Fibroblast of skin of back (primary cell): ENCODE measurements around the gene ST14.
"Not testable (repeated sequence)": the region's sequence is repeated elsewhere in the genome, so short reads cannot be mapped to it uniquely, and the experiment has no call there.

Experiments used
- DNase-seq: peaks from one replicate; pipeline ENCODE4 v3.0.0-alpha.2; 2013

The ST14 gene

GRCh38 chr11:130209954-130210854 is 50.6 kb downstream of the ST14 start:
- DNase-seq: no peak

GRCh38 chr11:130211144-130211543 is 51.6 kb downstream of the ST14 start:
- DNase-seq: no peak

DNA sequence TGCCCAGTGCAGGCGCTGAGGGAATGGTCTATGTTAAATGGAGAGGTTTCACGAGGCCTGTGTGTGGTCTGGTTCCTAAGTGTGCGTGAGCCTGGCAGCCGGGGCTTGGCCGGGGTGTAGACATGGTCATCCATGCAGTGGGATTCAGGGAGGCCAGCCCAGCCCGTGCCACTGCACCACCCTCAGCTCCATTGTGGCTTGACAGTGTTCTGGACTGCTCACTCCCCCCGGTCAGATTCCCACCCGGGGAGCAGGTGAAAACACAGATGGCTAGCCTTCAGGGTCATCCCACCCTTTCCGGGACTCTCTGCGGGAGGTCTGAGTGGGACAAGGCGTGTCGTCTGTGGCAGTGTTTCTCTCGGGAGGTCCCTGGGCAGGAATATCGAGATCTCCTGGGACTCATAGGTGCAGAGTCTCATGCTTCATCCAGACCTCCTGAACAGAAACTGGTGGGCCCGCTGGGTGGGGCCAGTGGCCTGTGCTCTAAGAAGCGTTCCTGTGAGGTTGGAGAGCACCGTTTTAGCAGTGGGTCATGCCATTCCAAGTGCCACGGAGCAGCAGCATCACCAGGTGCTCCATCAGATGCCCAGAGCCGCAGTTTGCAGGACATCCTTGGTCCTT is 52.3 kb downstream of the ST14 start:
- no peak for DNase-seq

- DNase-seq: no peak
These were observed 52.9 kb downstream of the ST14 start for GRCh38 chr11:130212431-130212961.

GRCh38 chr11:130213143-130213978 is 53.8 kb downstream of the ST14 start:
- DNase-seq: peak; percentile 21

- no peak for DNase-seq
These were observed 54.3 kb downstream of the ST14 start for GRCh38 chr11:130213979-130214281.

DNA sequence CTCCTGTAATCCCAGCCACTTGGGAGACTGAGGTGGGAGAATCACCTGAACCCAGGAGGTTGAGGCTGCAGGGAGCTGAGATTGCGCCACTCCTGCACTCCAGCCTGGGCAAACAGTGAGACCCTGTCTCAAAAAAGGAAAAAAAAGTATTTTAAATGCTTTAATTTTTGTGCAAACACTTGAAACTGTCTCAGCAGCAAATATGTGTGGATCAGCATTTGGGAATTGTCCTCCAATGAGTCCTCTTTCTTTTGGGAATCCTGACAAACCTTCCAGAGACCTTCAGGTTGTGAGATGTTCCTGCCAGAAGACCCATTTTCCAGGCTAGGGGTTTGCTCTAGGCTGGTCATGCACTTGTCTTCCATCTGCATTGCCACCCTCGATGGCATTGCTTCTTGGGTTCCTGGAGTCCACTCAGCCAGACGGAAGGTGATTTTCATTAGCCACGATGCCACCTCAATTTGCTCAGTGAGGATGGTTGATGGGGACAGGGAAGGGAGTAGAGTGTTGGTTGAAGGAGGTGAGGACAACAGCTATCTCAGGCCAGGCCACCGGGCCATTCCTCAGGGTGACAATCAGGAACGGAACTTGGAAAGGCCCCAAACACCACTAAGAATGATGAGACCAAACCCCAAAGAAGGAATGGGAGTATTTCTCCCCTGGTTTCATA is 55.4 kb downstream of the ST14 start:
- no peak for DNase-seq

GRCh38 chr11:130215531-130216220 is 56.1 kb downstream of the ST14 start:
- no peak for DNase-seq

GRCh38 chr11:130216221-130216550 is 56.6 kb downstream of the ST14 start:
- no peak for DNase-seq

GRCh38 chr11:130216591-130217132 is 57.1 kb downstream of the ST14 start:
- DNase-seq: no peak

DNA sequence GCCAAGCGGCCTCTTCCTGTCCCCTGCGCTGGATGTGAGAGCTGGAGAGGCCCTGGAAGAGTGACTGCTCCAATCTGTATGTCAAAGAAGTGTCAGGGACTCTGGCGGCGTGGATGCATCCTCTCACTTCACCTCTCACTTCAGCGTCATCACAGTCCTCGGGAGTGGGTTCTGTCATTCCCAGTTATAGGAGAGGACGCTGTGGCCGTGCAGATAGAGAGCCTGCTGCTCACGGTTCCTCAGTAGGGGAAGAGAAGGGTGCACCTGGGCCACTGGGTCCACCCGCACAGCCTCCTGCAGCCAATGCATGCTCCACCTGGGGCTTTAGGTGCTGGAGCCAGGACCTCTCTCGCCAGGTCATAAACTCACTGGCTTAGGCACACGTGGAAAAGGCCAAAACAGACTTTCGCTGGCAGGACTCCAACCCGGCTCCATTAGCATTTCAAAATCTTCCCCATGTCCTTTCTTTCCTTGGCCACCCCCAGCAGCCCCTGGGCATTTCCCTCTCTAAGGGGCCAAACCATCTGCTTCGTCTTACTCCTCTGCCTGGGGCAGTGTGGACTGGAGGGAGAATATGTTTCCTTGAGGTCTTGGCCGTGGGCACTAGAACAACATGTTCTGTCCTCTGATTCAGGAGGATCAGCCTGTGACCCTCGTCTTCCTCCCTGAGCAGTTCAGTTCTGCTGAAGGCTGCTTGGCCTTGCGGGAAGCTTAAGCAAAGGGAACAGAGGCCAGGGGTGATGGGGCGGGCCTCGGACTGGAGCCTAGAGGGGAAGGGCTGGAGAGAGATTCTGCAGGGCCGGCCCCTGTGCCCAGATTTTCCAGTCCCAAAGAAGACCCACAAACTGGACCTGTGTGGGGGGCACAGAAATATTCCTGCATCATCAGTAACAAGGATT is 57.8 kb downstream of the ST14 start:
- DNase-seq: no peak

DNA sequence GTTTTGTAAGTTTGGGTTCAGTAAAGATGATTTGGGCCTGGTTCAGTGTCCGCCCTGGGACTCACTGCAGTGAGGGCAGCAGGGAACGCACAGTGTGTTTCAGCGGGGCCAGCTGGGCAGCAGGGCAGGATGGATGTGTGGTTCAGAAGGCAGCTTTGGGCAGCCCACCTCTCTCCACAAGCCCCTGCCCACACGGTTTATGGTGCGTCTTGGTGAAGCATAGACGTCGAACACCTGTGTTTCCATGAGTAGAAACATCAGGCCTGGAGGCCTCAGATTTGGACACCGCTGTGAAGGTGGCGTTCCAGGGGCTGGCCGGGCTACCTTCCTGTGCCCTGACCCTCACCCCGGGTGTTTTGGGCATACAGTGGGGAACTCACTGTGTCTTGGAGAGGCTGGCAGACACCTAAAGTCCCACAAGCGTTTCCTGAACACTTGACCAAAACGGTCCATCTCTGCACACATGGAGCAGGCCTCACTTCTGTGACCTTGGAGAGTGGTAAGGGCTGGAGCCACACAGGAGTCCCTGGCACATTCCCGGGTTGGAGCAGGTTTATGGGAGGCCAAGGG is 59.0 kb downstream of the ST14 start:
- no peak for DNase-seq

- no peak for DNase-seq
These were observed 59.6 kb downstream of the ST14 start for GRCh38 chr11:130219148-130219547.

- no peak for DNase-seq
These were observed 60.9 kb downstream of the ST14 start for GRCh38 chr11:130220311-130221035.

DNA sequence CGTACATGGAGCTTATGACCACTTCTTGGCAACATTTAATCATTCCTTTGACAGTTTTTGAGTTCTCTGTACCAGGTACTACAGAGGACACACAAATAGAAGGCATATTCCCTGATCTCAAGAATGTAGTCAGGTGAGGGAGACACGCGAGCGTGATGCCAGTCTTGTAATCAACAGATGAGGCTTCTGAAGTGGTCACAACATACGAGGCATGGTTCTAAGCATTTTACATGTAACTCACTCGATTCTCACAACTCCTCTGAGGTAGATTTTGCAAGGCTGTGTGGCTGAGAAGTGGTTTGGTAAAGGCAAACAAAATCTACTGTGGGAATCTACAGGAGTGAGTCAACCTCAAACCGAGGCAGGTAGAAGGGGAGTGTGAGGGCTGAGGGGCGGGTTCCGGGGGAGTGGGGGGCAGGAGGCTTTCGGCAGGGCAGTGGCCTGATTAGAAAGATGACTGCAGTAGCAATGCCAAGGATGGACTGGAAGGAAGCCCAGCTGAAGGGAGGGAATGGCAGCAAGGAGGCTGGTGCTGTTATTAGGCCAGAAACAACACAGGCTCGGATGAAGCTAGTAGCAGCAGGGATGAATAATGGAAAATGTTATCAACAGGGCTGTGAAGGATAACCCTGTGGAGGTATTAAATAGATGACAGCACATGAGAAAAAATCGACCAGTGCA is 63.8 kb downstream of the ST14 start:
- no peak for DNase-seq

- DNase-seq: no peak
These were observed 67.8 kb downstream of the ST14 start for GRCh38 chr11:130227373-130227772.

DNA sequence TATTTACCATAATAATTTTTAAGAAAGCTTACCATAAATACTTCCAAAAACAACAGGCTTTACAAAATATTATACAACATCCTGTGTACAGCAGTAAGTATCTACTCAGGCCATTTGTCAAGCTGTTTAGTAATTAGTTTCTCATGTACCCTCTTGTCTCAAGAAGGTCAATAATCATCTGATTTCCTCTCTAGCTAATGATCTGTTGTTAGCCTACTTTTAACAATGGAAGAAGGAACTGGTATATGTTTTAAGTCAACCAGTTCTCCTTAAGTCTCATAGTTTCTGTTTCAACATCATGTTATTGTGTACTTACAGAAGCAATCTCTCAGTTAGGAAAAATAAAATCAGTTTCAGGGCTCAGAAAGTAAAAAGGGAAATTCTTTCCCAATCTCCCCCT is 73.9 kb downstream of the ST14 start:
- DNase-seq: not testable (repeated sequence)

- not testable (repeated sequence) for DNase-seq
These were observed 74.3 kb downstream of the ST14 start for GRCh38 chr11:130233888-130234287.

DNA sequence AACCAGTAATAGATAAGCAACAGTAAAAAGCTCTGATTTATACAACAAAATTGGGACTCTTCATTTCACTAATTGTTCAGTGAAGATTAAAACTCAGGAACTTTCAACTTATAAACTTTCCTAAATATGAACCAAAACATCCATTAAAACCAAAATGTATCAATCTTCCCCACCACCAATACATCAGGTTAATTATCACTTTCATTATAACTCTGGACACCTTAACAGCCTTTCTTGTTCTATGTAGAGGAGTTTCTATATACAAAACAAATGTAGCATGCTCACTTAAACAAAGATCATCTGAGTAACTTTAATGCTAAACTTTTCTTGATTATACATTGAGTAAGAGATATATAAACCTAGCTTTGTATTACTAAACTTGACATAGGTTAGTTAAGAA is 74.7 kb downstream of the ST14 start:
- DNase-seq: no peak
